ENCODE measurements around the gene MAP2K6. TPM values are rescaled to one million over a fixed set of nuclear protein-coding genes. Genes with fewer than 3 reads are reported as not detected.

Gene MAP2K6
- total and polyA plus RNA-seq, 2 of the 8 experiments (the other 6 are each of a cell fraction or from before 2014, with no cell fraction given) = 11.0 to 44.1 TPM

DNA sequence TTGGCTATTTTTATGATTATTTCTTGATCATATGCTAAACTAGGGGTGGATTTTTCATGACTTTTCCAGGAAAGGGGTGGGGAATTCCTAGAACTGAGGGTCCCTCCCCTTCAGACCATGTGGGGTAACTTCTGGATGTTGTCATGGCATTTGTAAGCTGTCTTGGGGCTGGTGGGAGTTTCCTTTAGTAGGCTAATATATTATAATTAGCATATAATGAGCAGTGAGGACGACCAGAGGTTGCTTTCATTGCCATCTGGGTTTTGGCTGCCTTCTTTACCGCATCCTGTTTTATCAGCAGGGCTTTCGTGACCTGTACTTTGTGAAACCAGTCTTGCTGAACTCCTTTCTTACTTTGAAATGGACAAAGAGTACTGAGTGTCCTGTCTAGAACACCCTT lies 47.2 kb upstream of the MAP2K6 start:
- Histone ChIP-seq H4K8ac (ENCODE audit: extremely low read depth, insufficient read depth, low read length) (no peak overlapping the region), H2BK12ac (ENCODE audit: low read depth, low read length) (no peak overlapping the region), H4K20me1 (replicated peaks in 1 of 2; ENCODE audit: control insufficient read depth in 1 of 2, insufficient read depth in 2 of 2, low read length in 2 of 2) (no peaks in the 10 kb centered on the region), H2BK5ac (ENCODE audit: low read depth, low read length) (no peak overlapping the region), H3K14ac (ENCODE audit: insufficient read length) (no peak overlapping the region), H2AFZ (ENCODE audit: low read length) (no peak overlapping the region), H2BK120ac (replicated peaks; ENCODE audit: low read depth, low read length) (no peak overlapping the region), H3K18ac (ENCODE audit: extremely low read depth, low read length) (no peak overlapping the region), H2AK5ac (ENCODE audit: low read depth, low read length) (no peak overlapping the region), H3K4me1 (replicated peaks in 1 of 4; ENCODE audit: control insufficient read depth in 3 of 4, insufficient read depth in 4 of 4, low read length in 3 of 4) (no peaks in the 10 kb centered on the region; a peak in 1 of 7 replicates), H3K27me3 (replicated peaks in 1 of 4; ENCODE audit: control insufficient read depth in 3 of 4, extremely low read depth in 1 of 4, insufficient read depth in 3 of 4, low read length in 3 of 4) (no peaks in the 10 kb centered on the region), H3K79me1 (ENCODE audit: low read depth, low read length) (no peaks in the 10 kb centered on the region), H2BK20ac (ENCODE audit: low read length) (no peak overlapping the region), H3K27ac (ENCODE audit: low read depth, low read length) (no peak overlapping the region), H2BK15ac (ENCODE audit: low read length) (no peak overlapping the region), H3K79me2 (ENCODE audit: control insufficient read depth in 1 of 2, insufficient read depth in 2 of 2, low read length in 2 of 2) (no peaks in the 10 kb centered on the region), H3K4me3 (ENCODE audit: extremely low read depth in 1 of 4, insufficient read depth in 2 of 4, low read depth in 3 of 4, low read length in 4 of 4) (no peak overlapping the region), H4K91ac (replicated peaks; ENCODE audit: insufficient read length, low read length) (no peak overlapping the region), H3K36me3 (ENCODE audit: control insufficient read depth in 2 of 4, insufficient read depth in 4 of 4, low read length in 3 of 4) (no peaks in the 10 kb centered on the region), H4K5ac (ENCODE audit: insufficient read length, low read depth, low read length) (no peak overlapping the region), H3K23ac (ENCODE audit: insufficient read length) (no peak overlapping the region), H3K23me2 (ENCODE audit: low read depth, low read length) (no peaks in the 10 kb centered on the region), H3K4ac (replicated peaks; ENCODE audit: insufficient read length, low read depth, low read length) (no peak overlapping the region), H3K9ac (replicated peaks in 1 of 4; ENCODE audit: extremely low read depth in 1 of 4, low read depth in 3 of 4, low read length in 3 of 4) (no peak overlapping the region), H3K56ac (replicated peaks; ENCODE audit: insufficient read length, low read depth, low read length) (no peak overlapping the region), H3K9me3 (ENCODE audit: insufficient read depth in 2 of 2, low read depth in 1 of 2, low read length in 1 of 2) (no peaks in the 10 kb centered on the region), H3K4me2 (ENCODE audit: insufficient read depth in 1 of 2, low read depth in 2 of 2, low read length in 2 of 2) (no peak overlapping the region)
- no peak for FAIRE-seq
- no peak for DNase-seq (ENCODE audit: low read depth in 1 of 2, low spot score in 2 of 2)
- ChIA-PET POLR2A (ENCODE audit: partially characterized antibody) (no interaction called here), CTCF (ENCODE audit: partially characterized antibody) (interaction anchor here (1.4 to 1.6 kb wide), 2 partner anchors 9 to 27 kb away, joined by 3 to 7 read pairs; no protein-coding TSS in a partner anchor)
- 81% methylated on average over 3 of the region's 3 CpGs; no CpG with 5 or more reads in 1 of the 2 experiments for WGBS, 2 experiments (ENCODE audit: extremely low coverage in 1 of 2, insufficient coverage in 1 of 2, insufficient read length in 1 of 2, insufficient replicate concordance in 2 of 2, low coverage in 1 of 2, low lambda C conversion rate in 2 of 2, missing lambda C conversion rate in 1 of 2)
- TF ChIP-seq, protein P1, sequence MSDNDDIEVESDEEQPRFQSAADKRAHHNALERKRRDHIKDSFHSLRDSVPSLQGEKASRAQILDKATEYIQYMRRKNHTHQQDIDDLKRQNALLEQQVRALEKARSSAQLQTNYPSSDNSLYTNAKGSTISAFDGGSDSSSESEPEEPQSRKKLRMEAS (IDR thresholded peaks at IDR 0.05) = no peak
- TF ChIP-seq SIN3A (conservative IDR thresholded peaks at IDR 0.05 in 1 of 2, IDR thresholded peaks at IDR 0.05 in 1 of 2; ENCODE audit: low read depth in 1 of 2, low read length in 2 of 2) (no peak), RAD21 (IDR thresholded peaks at IDR 0.05 in 1 of 2, conservative IDR thresholded peaks at IDR 0.05 in 1 of 2; ENCODE audit: low read depth in 2 of 2, low read length in 2 of 2) (no peak), CHD2 (IDR thresholded peaks at IDR 0.05; ENCODE audit: low read length) (no peak), SP2 (IDR thresholded peaks at IDR 0.05; ENCODE audit: low read length) (no peak), FOSL1 (IDR thresholded peaks at IDR 0.05; ENCODE audit: insufficient read depth, low read depth, low read length) (no peak), JUN (IDR thresholded peaks at IDR 0.05; ENCODE audit: low read depth, low read length) (no peak), SIRT6 (IDR thresholded peaks at IDR 0.05; ENCODE audit: low read length) (no peak), EP300 (IDR thresholded peaks at IDR 0.05; ENCODE audit: borderline replicate concordance in 1 of 2, low read depth in 2 of 2, low read length in 2 of 2) (no peak), POLR2AphosphoS5 (IDR thresholded peaks at IDR 0.05; ENCODE audit: low read depth, low read length) (no peak), TEAD4 (IDR thresholded peaks at IDR 0.05; ENCODE audit: low read depth, low read length) (no peak)
- TF ChIP-seq, protein P2, sequence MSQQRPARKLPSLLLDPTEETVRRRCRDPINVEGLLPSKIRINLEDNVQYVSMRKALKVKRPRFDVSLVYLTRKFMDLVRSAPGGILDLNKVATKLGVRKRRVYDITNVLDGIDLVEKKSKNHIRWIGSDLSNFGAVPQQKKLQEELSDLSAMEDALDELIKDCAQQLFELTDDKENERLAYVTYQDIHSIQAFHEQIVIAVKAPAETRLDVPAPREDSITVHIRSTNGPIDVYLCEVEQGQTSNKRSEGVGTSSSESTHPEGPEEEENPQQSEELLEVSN (IDR thresholded peaks at IDR 0.05) = no peak

Data from H1 (cell line).